GM10266 (cell line): ENCODE data around the gene RPS19BP1.

Experiments used
- DNase-seq: peaks from one replicate; pipeline ENCODE4 v3.0.0; 2012; ENCODE audit errors: extremely low spot score
- TF ChIP-seq, protein P1 (sequence below): IDR thresholded peaks from 2 replicates; pipeline ENCODE4 v1.5.1; 2012; ENCODE audit warnings: mild to moderate bottlenecking, low read depth; ENCODE audit not compliant: control insufficient read depth, insufficient read depth; ENCODE audit errors: missing control alignments

Gene RPS19BP1

DNA sequence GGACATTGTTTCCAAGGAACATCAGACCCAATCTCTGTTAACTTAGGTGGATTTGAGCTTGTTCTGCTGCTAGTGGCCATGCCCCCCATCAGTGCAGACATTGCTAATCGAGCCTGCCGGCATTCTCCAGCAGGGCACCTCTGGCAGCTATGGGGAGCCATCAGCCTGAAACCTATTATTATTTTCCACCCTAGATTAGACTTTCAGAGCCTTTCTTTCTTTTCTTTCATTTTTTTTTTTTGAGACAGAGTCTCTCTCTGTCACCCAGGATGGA is 42.9 kb upstream of the RPS19BP1 start:
- TF ChIP-seq, protein P1, sequence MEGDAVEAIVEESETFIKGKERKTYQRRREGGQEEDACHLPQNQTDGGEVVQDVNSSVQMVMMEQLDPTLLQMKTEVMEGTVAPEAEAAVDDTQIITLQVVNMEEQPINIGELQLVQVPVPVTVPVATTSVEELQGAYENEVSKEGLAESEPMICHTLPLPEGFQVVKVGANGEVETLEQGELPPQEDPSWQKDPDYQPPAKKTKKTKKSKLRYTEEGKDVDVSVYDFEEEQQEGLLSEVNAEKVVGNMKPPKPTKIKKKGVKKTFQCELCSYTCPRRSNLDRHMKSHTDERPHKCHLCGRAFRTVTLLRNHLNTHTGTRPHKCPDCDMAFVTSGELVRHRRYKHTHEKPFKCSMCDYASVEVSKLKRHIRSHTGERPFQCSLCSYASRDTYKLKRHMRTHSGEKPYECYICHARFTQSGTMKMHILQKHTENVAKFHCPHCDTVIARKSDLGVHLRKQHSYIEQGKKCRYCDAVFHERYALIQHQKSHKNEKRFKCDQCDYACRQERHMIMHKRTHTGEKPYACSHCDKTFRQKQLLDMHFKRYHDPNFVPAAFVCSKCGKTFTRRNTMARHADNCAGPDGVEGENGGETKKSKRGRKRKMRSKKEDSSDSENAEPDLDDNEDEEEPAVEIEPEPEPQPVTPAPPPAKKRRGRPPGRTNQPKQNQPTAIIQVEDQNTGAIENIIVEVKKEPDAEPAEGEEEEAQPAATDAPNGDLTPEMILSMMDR: no peak
- no peak for DNase-seq

DNA sequence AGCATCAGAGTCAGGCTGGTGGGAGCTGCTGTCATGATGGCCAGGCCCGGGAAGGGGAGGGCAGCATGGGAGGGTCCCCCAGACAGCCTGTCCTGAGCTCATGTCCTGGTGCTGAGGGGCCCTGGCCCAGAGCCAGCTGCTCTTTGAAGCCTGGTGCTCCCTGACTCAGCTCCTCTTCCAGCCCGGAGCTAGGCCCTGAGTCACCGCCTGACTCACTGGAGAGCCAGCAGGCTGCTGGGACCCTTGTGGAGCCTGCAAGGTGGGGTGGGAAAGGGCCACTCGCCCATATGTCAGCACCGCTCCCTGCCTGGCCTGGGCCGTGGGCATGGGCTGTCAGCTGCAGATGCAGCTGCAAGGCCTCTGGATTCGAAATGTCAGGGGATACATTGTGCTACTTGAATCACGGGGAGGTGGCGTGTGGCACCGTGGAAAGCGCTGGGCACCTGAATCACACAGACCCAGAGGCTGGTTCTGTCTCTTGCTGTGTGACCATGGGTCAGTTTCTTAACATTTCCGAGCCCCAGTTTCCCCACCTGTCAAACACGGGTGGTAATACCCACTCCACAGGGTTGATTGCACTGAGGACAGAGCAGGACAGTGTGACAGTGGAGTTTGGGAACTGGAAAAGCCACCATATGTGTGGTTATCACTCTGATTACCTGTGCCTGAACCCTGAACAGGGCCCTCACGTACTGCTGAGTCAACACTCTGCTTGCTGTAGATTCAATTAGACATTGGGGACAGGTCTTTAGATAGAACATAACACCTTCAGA is 42.4 kb upstream of the RPS19BP1 start:
- TF ChIP-seq, protein P1: no peak
- no peak for DNase-seq

DNA sequence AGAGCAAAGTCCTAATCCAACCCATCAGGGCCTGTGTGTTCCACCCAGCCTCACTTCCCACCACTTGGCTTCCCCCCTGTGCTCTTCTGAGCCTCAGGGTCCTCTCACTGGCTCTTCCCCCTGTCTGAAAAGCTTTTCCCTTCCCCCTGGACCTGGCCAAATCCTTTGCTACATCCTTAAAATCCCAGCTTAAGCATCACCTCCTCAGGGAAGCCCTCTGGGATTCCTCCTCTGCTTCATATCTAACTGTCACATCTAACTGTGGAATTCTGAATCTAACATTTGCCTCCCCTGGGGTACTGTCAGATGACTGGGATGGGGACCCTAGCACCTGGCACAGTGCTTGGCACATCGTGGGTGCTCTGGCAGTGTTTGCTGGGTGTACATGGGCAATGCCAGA is 39.0 kb upstream of the RPS19BP1 start:
- TF ChIP-seq, protein P1: no peak
- DNase-seq: no peak

DNA sequence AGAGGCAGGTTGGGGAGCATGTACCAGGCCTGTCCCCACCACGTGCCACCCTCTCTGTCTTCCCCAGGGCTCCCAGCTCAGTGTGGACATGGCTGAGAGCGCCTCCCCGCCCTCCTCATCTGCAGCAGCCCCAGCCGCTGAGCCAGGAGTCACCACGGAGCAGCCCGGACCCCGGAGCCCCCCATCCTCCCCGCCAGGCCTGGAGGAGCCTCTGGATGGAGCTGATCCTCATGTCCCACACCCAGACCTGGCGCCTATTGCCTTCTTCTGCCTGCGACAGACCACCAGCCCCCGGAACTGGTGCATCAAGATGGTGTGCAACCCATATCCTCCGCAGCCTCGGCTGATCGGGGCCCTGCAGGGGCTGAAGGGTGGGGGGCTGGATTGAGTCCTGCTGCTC is 38.1 kb upstream of the RPS19BP1 start, which contains the start of gene CACNA1I:
CACNA1I (plus strand) TSS at position 89 of the 400 bp plus-strand sequence; CDS start at position 89, 0 bp downstream.
- TF ChIP-seq, protein P1: no peak
- DNase-seq: no peak

DNA sequence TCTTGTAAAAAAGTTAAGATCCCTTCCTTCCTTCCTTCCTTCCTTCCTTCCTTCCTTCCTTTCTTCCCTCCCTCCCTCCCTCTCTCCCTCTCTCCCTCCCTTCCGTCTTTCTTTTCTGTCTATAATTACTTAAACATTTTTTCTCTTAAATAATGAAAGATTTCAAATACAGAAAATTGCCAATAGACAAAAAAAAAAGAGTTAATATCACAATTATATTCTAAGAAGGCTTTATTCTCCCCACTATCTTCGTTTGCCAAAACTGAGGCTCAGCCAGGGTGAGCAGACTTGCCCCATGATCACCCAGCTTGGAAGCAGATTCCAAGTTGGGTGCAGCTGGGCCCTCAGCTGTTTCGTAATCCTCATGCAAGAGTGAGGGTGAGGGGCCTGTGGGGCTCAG is 37.7 kb upstream of the RPS19BP1 start:
- DNase-seq: no peak
- TF ChIP-seq, protein P1: no peak

DNA sequence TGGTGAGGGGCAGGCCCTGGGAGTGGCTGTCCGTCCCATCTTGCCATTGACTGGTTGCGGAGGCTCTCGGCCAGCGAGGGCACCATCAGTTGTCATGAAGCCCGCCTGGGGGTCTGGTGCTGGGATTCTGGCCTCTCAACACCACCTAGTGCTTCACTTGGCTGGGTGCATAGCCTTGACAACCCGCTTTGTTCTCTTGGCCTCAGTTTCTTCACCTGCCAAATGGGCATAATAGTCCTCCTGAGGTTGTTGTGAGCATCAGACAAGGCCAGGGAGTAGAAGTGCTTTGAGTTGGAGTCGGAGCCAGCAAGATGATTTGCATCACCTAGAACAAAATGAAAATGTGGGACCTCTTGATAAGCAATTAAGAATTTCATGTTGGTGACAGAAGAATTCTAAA is 36.5 kb upstream of the RPS19BP1 start:
- TF ChIP-seq, protein P1: no peak
- no peak for DNase-seq

DNA sequence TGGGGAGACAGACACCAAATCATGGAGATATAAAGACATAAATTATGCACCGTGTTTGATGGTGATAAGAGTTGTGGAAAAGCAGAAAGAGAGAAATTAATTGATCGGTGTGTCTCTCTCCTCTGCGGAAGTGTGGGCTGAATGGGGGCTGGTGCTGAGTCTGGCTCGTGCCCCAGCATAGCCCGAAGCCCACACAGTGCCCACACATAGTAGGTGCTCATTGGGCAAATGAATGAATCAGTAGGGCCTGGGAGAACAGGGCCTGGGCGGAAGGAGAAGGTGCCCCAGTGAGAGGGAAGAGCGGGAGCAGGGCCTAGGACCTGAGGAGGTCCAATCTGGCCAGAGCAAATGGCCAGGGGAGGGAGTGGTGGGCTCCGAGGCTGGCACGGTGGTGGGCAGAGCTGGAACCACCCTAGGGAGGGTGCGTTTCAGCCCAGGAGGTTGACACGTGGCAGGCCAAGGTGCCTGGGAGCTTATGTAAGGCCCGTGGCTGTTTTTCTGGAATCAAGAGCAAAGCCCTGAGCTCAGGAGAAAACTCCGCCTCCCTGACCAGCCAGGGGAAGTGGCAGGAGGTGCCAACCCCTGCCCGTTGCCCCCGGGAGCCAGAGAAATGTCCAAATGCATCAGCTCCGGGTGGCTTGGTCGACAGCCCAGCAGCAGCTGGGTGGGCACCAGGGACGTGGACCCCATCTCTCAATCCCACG is 35.9 kb upstream of the RPS19BP1 start:
- TF ChIP-seq, protein P1: no peak
- DNase-seq: no peak
